B cell (primary cell): ENCODE results near the gene HDC.

Source experiments
- EZH2 ChIP-seq: IDR thresholded peaks from 2 replicates; pipeline ENCODE4 v1.6.1; 2012; ENCODE audit warnings: borderline replicate concordance, low read depth, mild to moderate bottlenecking, moderate library complexity, low read length; ENCODE audit not compliant: insufficient read depth, poor library complexity, severe bottlenecking
- TF ChIP-seq, protein P1 (sequence below): fragments of 200-600 bp; IDR thresholded peaks from one replicate; pipeline ENCODE4 v1.8.0; 2022; ENCODE audit warnings: antibody characterized with exemption, mild to moderate bottlenecking

DNA sequence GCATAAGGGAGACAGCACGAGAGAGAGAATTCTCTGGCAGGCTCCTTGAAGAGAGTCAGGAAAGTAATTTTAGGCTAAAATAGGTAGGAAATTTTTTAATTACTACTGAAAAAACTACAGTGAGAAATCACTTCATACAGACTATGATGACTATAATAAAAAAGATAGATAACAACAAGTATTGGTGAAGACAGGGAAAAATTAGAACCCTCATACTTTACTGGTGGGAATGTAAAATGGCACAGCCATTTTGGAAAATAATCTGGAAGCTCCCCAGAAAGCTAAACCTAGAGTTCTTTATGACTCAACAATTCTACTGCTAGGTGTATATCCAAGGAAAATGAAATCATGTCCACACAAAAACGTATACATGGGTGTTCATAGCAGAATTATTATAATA, 2.1 kb upstream of the HDC start:
- TF ChIP-seq, protein P1, sequence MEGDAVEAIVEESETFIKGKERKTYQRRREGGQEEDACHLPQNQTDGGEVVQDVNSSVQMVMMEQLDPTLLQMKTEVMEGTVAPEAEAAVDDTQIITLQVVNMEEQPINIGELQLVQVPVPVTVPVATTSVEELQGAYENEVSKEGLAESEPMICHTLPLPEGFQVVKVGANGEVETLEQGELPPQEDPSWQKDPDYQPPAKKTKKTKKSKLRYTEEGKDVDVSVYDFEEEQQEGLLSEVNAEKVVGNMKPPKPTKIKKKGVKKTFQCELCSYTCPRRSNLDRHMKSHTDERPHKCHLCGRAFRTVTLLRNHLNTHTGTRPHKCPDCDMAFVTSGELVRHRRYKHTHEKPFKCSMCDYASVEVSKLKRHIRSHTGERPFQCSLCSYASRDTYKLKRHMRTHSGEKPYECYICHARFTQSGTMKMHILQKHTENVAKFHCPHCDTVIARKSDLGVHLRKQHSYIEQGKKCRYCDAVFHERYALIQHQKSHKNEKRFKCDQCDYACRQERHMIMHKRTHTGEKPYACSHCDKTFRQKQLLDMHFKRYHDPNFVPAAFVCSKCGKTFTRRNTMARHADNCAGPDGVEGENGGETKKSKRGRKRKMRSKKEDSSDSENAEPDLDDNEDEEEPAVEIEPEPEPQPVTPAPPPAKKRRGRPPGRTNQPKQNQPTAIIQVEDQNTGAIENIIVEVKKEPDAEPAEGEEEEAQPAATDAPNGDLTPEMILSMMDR = no peak
- TF ChIP-seq EZH2 = no peak
